AG08396 (cell line): ENCODE data around the gene CHMP6.
A peak's percentile ranks its signal among the peaks of the same experiment; 100 is the strongest.

ENCODE experiments used
- DNase-seq: peaks from one replicate; pipeline ENCODE4 v3.0.0; 2012; ENCODE audit warnings: low spot score, mixed read lengths

The CHMP6 gene

DNA sequence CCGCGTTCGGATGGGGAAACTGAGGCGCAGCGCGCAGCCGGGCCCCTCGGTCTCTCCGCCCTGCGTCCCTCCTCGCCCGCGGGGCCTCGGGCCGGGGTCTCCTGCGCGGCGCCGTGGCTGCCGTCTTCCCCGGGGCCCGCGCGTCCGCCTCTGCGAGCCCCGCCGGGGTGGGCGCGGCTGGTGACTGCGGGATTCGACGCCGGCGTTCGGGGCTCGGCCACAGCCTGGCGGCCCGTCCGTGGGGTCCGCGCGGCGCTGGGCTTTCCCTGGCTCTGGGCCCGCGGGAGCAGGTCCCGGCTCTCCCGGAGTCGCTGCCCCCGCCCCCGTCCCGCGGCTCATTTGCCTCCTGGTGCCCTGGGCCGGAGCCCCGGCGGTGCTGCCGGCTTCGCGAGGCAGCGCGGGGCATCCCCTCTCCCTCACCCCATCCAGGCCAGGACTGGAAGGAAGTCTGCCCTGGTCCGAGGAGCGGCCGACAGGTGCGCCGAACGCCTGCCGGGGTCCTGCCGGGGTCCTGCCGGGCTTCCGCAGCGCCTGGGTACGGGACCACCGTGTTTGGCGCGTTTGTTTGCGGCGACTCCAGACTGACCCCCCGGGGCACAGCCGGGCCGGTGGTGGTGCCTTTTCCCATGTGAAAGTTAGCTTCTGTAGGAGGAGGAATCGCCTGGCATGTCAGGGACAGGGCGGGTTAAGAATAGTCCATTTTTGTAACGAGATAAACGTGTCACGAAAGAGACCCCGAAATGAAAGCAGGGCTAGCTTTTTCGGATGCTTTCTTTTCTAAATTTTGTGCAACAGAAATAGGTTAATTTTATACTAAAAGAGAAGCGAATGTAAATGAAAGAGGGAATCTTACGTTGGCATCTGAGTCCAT is 671 bp downstream of the CHMP6 start:
- DNase-seq: peak; percentile 74

DNA sequence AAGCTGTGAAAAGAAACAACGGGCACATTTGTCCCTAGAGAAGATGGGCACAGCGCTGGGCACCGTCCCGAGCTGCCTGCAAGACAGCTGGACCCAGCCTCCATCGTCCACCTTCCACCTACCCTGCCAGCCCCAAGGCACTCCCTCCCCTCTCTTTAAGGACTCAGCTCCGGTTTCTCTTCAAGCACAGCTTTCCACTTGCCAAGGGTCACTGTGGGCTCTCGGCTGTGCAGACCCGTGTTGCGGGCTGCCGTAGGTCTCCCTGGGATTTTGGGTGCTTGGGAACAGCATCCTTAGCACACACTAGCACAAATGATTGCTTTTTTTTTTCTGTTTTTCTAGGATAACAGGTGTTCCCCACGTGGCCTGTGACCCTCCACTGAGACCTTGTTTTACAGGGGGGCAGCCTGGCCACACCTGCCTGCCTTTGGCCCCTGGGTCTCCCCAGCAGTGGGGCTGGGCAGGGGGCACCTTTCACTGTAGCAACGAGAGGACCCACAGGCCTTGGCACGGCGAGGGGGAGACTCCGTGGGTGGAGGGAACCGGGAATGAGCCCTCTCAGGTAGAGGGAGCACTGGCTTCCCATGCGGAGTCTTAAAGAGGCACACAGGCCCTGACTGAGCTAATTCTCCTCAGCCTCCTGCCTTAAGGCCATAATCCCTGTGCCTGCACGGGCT is 1.4 kb downstream of the CHMP6 start:
- DNase-seq: no peak

DNA sequence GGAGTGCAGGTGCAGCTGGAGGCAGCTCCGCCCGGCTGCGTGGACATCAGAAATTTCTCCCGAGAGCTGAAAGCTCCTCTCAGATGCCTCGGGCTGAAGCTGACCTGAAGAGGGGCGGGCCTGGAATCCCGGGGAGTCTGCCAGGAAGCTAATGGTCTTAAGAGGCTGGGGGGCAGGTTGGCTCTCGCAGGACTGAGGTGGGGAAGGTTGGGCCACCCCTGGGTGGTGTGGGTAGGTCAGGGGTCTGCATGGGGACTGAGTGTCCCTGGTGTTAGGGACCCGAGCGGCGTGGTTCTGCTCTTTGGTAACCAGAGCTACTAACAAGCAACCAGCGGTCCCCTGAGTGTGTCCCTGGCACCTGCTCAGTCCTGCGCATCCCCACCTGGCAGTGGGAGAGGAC is 3.5 kb downstream of the CHMP6 start:
- no peak for DNase-seq

DNA sequence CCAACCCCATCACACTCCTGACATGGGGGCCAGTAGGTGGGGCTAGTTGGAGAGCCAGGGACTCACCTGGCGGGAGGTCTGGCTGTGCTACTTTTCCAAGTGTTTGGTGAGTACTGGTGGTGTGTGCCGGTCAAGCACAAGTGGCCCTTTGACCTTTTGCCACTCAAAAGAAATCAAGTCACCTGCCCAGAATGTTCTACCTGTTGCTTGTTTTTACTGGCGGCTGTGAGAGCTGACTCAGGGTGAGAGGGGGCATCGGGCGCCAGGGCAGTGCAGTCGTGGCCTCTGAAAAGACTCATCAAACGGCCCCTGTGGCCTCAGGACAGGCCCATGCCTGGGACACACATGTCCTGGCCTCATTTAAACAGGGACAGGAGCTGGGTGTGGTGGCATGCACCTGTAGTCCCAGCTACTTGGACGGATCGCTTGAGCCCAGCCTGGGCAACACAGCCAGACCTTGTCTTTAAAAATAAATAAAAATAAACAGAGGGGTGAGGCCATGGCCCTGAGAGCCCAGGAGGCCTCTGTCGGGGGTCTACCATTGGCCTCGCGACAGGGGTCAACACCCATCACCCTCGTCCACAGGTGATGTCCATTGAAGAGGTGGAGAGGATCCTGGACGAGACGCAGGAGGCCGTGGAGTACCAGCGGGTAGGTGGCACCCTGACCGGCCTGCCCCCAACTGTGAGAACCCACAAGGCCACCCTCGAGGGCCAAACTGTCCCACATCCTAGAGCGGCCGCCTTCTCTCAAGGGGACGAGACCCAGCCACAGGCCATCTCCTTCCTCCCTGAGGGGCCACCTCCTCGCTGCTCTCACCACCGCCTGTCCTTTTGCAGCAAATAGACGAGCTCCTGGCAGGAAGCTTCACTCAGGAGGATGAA is 5.0 kb downstream of the CHMP6 start:
- no peak for DNase-seq

DNA sequence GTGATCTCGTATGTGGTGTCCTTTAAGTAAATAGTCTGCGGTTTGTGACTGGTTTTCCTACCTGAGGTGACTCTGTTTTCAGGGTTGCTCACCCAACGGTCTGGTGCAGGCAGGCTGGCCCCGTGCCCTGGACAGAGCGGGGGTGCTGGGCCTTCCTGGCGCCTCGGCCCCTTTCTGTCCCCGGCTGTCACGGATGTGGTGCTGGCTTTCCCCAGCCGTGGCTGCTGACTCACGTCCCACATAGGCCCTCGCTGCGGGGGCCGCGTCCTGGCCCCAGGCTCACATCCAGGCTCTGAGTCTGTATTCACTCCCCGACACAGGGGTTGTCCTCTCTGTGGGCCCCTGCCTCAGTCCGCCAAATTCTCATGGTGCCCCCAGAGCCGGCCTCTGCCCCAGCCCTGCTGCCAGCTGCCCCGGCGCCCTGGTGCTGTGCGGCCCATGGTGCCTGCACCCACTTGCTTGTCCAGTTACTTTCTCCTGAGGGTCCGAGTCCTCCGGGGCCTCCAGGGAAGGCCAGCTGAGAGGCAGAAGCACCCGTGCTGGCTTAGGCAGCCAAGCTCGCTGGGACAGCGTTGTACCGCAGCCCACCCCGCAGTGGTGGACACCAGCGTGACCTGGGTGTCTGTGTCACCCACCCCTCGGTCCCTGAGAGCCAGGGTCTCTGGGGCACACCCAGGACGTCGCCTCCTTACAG is 5.9 kb downstream of the CHMP6 start:
- DNase-seq: peak; percentile 15

DNA sequence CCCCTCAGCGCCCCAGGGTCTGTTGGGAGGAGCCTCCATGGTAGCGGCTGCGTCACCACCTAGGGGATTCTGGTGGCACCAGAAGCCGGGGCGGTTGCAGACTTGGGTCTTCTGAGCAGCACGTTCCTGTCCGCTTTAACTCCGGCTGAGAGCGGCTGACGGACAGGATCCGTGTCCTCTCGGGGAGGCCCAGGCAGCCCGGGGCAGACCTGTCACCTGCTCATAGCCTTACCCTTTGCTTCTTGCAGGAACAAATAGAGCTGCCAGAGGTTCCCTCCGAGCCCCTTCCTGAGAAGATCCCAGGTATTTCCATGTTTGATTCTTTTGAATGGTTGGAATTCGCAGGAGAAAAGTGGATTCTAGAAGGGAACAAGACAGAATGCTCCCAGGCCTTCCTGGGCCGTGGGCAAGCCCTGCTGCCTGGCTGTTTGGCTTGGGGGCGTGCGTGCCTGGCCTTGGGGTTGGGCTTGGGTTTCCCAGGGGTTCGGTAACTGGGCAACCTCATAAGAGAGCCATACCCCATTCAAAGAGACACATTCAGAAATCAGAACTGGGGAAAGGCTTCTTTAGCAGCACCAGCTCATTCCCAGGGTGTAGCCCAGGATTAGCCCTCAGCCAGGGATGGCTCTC is 6.6 kb downstream of the CHMP6 start:
- no peak for DNase-seq

DNA sequence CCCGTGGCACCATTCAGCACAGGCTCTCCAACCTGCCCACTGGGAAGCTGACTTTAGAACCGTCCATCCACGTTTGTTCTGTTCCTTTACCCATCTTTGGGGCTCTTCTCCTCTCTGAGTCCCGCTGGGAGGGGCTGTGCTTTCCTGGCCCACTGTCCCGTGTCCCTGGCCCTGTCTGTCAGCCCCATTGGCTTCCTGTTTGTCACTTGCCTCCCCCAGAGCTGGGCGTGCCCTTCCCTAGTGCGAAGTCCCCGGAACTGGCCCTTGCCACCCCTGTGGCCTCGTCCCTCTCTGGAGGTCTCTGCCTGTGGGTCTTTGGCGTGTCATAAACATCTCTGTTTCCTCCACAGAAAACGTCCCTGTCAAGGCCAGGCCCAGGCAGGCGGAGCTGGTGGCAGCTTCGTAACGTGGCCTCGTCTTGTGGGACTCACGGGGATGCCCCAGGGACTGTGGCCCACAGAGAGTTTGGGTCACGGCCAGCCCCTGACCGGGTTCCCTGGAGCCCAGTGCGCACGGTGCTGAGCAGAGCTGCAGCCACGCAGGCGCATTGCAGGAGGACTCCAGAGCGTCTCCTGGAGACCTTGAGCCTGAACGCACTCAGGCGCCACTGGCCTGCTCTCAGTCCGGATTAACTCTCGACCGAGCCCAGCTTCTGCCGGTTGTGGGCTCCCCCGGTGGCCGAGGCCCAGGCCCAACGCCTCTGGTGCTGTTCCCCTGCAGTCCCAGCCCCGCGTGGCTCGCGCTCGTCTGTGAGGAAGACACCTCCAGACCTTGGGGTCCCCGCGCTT is 7.3 kb downstream of the CHMP6 start:
- no peak for DNase-seq

DNA sequence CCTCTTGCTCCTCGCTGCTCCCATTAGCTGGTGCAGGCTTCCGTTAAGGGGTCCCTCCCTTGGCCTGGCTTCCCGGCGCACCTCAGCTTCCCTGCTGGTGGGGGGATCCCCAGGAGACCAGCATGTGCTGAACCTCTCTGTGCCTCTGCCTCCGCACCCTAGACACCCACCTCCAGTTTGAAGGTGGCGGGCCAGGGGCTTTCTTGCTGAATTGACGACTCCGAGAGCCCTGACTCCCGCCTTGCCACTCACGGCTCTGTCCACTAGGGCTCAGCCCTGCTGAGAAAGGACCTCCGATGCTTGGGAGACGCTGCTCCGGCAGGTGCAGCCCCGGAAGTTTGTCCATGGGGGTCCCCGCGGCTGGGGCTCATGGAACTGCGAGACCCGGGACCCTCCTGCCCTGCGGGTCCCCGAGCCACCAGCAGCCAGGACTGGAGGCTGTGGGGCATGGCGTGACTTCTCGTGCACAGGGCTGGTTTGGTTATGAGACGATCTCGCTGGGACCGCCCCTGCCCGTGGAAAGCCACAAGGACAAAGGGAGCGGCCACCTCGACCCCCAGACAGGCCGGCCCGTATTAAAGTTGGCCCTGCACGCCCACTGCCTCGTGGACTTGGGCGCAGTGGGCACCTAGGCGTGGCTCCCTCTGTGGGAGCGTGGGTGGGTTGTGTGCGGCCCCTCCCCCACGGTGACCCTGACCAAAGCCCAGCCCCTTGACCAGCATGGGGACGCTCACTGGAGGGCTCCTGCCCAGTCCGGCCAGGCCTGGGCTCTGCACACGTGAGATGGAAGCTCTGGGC is 8.1 kb downstream of the CHMP6 start:
- DNase-seq: no peak

DNA sequence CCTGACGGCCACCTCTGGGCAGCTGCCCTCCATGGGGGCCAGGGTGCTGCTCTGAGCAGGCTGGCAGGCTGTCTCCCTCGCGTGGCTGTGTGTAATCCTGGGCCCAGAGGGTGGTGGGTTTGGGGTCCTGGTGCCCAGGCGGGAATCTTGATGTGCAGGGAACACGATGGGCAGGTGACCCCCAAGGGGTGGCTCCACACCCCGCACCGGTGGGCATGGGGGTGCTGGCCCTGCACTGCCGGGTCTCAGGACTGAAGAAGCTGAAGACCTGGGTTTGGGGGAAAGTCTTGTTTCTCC is 8.6 kb downstream of the CHMP6 start:
- no peak for DNase-seq

DNA sequence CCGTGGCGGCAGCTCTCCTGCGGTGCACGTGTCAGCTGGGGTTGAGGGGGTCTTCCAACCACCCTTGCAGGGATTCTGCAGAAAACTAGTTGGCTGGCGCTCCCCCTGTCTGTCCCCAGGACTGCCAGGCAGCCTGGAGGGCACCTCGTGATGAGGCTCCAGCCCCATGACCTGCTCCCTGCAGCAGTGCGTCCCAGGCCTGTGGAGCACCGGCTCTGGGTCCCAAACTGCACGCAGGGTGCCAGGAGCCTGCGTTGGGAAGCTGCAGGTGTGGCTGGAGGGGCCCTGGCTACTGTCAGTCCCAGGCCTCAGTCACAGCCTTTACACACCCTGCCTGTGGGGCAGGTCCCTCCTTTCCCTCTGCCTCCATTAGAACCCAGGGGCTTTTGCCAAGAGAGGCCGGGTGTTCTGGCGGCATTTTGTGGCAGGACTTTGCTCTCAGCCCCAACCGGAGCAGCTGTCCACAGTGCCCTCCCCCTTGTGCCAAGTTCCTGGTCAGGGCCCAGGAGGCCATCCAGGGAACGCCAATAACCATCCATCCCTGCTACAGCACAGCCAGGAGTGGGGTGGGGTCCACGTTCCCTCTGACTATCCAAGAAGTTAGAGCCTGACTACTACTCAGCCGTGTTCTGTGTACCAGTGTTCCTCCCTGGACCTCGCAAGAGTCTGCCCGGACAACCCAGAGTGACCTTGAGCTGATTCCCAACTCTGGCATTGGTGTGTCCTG is 9.2 kb downstream of the CHMP6 start:
- DNase-seq: peak; percentile 27

DNA sequence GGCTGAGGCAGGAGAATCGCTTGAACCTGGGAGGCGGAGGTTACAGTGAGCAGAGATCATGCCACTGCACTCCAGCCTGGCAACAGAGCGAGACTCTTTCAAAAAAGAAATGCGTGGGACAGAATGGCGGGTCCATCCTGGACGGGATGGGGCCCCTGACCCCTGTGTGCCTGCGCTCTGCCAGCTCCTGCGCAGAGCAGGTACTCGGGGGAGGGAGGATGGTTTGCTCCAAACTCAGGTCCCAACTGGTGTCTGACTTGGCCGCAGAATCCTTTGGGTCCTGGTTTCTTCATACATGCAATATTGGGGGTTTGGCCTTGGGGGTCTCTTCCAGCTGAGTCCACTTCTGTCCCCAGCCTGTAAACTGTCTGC is 10.4 kb downstream of the CHMP6 start:
- DNase-seq: no peak

DNA sequence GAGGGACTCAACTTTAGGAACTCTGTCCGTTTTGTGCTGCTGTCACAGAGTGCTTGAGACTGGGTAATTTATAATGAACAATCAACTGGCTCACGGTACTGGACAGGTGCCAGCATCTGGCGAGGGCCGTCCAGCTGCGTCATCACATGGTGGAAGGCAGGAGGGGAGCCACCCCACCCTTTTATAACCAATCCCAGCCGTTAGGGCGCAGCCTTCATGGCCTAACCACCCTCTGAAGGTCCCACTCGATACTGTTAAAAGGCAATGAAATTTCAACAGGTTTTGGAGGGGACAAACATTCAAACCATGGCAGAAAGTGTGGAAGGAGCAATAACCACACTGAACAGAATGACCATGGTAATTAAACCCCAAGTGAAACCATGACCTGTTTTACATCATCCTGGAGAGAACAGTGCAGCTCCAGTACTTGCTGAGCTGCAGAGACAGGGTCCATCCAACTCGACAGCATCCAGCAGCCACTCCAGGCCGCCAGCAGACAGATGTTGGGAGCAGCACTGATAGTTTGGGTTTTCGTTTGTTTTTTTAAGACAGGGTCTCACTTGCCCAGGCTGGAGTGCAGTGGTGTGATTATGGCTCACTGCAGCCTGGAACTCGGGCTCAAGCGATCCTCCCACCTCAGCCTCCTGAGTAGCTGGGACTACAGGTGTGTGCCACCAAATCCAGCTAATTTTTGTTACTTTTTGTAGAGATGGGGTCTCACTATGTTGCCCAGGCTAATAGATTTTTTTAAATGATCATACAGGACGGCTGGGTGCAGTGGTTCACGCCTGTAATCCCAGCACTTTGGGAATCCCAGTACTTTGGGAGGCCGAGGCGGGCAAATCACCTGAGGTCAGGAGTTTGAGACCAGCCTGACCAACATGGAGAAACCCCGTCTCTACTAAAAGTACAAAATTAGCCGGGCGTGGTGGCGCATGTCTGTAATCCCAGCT is 11.0 kb downstream of the CHMP6 start:
- DNase-seq: peak; percentile 87

DNA sequence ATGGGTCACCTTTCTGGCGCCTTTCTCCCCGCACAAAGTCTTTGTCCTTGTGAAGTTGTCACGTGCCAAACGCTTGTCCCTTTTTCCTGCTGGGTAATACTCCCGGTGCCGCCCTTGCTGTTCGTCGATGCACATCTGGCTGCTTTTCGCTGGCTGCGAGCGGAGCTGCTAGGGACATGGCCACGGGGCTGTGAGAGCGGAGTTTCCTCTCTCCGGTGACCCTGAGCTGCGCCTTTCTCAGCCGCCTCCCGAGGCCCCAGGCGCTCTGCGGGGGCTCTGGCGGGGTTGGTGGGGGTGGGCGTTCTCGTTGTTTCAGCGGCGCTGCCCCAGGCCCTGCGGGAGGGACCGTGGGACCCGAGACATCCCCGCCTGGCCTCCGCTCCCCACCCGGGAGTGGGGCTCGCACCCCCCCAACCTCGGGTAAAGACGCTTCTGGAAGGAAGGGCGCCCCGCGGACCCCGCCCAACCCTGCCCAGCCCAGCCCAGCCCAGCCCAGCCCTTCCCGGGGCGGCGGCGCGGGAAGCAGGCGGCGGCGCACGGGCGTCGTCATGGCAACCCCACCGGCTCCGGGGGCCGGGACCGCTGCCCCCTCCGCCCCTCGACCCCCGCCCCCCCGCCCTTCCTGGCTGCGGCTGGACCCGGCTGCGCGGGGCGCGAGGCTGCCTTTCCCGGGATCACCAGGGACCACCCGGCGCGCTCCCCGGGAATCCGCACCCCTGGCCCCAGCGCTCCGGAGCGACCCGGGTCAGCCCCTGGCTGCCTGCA is 12.3 kb downstream of the CHMP6 start:
- no peak for DNase-seq

DNA sequence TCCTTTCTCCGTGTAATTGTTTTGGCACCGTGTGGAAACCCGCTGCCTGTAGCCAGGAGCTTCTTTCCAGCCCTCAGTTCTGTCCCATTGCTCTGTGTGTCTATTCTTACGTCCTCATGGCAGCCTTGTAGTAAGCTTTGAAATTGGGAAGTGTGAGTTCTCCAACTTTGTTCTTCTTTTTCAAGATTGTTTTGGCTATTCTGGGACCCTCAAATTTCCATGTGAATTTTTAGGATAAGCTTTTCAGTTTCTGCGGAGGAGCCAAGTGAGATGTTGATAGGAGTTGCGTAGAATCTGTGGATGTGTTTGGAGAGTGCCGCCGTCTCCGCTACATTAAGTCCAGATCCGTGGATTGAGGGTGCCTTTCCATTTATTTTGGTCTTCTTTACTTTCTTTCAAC is 15.2 kb downstream of the CHMP6 start:
- DNase-seq: no peak

DNA sequence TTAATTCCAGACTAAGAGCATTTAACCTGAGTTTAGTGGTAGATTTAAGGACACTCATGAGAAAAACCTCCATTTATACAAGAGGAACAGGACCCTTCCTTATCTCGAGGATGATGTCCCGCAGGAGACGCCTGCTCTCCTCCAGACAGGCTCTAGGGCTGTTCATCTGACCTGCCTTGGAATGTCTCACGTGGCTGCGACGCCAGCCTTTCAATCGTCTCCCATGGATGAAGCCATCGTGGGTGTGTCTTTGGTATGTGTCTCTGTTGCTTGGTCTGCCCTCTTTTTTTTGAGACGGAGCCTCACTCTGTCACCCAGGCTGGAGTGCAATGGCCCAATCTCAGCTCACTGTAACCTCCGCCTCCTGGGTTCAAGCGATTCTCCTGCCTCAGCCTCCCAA is 16.5 kb downstream of the CHMP6 start:
- no peak for DNase-seq

DNA sequence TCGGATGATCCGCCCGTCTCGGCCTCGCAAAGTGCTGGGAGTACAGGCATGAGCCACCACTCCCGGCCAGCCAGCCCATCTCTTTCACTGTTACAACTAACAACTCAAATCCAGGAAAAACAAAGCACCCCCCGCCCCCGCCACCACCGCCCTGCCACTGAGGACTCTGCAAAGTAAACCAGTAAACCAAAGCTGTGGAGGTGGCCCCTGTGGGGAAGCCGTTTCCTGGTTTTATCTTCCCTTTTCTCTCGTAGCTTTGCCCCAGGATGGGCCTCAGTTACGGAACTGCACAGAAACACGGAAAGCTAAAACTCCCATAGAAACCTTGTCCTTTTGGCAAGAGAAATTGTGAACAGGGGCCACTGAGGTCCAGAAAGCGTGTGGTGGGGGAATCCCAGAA is 17.5 kb downstream of the CHMP6 start:
- no peak for DNase-seq

DNA sequence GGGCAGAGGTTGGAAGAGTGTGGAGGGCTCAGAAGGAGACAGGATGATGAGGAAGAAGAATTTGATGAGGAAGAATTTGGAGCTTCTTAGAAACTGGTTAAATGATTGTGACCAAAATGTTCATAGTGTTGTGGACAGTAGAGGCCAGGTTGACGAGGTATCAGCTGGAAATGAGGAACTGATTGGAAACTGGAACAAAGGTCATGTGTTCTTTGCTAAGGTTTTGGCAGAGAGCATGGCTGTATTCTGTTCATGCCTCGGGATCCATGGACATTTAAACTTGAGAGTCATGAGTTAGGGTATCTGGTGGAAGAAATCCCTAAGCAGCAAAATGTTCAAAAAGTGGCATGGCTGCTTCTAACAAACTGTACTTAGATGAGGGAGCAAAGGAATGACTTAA is 19.3 kb downstream of the CHMP6 start:
- DNase-seq: no peak

DNA sequence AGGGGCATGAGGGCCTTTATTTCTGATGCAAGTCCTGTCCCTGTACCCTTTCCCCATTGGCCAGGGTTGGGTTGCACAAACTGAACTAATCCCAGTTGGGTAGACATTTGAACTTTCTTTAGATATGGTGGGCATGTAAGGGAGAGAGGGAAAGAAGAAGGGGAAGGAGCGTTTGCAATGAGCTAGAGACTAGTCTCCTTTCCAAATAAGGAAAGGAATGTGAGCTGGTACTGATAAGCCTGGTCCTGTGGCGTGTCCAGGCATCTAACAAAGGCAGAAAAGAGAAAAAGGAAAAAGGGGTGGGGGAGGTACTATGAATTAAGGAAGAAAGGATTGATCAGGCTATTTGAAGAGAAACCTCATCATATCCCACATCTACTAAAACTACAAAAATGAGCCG is 20.3 kb downstream of the CHMP6 start:
- no peak for DNase-seq
